Glomerular endothelial cell (primary cell): ENCODE results near the gene PRR3. TPM values are rescaled to one million over a fixed set of nuclear protein-coding genes. Genes with fewer than 3 reads are reported as not detected.

ENCODE experiments used
- DNase-seq: peaks from one replicate; pipeline ENCODE4 v3.0.0-alpha.2; 2011; ENCODE audit warnings: low read depth, low spot score; ENCODE audit errors: extremely low read depth
- total RNA-seq: library from RNA; depleted of rRNA; stranded (reverse); fragments of >200 nt; gene quantifications from 2 replicates; pipeline ENCODE4 v1.2.3, GENCODE V29; 2015

PRR3 gene
- total RNA-seq, 1 donor from 2014 or later: 7.9 TPM

DNA sequence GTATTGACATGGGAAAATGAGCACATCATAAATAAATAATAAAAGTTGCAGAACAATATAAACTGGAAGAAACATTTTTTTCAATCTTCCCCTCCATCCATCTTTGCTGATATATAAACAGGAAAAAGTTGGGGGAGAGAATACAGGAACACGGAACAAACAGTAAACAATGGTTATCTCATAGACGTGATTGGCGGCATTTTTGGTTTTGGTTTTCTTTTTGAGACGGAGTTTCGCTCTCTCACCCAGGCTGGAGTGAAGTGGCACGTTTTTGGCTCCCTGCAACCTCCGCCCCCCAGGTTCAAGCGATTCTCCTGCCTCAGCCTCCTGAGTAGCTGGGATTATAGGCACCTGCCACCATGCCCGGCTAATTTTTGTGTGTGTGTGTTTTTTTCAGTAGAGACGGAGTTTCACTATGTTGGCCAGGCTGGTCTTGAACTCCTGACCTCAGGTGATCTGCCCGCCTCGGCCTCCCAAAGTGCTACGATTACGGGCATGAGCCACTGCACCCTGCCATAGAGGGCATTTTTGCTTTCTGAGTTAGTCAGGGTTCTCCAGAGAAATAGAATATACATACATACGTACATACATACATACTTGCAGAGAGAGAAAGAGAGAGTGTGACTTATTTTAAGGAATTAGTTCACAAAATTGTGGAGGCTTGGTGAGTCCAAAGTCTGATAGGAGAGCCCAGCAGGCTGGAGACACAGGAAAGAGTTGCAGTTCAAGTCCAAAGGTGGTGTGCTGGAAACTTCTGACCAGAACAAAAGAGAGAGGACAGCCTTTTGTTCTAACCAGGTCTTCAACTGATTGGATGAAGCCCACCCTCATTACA lies 23.4 kb upstream of the PRR3 start:
- no peak for DNase-seq

DNA sequence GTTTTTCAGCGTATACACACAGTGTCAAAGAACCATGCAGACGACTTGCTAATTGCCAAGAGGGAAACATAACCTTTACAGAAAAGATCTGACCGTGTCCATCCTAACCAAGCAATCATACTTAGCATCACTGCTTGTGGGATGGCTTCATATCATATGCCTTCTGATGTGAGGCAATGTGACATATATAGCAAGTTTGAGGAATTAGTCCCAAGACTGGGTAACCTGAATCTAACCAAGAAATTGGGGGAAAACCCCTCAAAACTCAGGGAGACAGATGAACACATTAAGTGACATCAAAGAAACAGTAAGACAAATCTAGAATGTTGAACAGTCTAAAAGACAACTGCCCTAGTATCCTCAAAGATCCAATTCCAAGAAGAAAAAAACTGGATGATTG lies 19.2 kb upstream of the PRR3 start:
- DNase-seq: no peak

DNA sequence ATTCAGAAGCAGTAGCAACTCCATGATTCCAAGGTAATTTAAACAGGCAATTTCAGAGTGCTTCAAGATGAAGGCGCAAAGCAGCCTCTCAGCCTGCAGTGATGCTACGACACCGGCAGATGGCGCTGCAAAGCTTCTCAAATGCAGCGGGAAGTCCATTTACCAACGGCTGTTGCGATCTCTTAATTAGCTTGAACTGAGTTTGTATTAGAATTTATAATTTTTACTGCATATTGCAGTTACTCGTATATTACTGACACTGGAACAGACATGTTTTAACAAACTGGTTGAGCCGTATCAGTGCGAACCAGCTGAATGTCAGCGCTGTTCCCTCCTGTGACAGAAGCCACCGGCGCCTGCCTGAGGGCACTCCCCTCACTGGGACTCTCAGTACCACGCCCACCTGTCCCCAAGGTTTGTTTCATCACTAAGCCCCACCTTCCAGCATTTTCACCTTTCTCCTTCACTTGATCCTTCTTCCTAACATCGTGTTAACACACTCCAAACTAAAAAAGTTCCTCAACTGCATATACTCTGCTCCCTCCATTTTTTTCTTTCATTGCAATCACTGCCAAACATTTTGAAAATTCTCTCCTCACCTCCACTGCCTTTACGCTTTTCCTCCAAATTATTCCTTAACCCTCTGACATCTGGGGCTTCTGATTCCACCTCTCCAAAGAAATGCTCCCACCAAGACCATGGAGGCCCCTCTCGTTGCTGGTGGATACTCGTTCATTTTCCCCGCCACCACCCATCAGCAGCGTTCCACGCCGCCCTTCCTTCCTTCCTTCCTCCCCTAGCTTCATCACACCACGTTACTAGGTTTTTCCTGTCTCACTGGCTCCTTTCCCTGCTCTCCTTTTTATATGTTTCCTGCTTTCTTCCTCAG lies 15.3 kb upstream of the PRR3 start:
- DNase-seq: peak; percentile 78

DNA sequence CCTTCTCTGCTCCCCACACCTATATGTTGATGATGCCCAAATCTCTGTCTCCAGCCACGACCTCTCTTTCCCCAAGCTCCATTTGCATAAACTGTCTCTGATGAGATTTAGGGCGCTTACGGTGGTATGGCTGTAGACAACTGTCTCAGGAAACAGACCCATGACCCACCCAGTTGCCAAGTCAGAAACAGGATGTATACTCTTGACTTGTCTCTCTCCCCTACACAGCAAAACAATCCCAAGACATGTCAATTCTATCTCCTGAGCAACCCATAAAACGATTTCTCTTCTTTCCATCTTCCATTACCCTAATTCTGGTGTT lies 14.7 kb upstream of the PRR3 start:
- no peak for DNase-seq

DNA sequence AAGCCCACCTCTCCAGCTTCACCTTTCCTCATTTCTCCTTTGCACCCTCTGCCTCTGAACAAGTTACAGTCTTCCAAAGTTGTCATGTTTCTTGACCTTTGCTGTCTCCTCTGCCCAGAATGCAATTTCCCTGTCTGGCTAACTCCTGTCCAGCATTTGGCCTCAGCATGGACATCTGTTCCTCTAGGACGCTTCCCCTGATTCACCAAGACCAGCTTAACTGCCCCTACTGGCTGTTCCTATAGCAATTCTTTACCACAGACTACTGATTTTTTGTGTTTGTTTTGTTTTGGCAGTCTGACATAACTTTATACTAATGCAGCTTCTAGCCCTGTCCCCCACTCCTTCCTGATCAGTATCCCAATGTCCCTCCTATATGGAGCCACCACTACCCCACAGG lies 14.2 kb upstream of the PRR3 start:
- no peak for DNase-seq

DNA sequence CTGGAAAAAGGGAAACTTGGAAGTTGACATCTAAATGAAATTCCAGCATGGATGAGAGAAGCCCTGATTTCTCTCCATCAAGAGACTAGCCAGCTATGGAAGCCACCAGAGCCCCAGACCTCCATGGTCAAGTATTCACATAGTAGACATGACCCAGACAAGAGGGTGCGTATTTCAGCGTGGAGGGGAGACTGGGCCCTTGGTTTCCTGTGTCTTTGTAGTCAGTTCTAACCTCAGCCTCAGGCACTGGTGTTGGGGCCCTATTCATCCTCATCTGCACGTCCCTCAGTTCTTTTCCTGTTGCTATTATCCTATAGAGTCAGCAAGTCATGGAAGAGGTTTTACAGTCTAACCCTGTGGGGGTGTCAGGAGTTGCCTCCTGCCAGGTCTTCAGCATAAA lies 13.3 kb upstream of the PRR3 start:
- DNase-seq: no peak

DNA sequence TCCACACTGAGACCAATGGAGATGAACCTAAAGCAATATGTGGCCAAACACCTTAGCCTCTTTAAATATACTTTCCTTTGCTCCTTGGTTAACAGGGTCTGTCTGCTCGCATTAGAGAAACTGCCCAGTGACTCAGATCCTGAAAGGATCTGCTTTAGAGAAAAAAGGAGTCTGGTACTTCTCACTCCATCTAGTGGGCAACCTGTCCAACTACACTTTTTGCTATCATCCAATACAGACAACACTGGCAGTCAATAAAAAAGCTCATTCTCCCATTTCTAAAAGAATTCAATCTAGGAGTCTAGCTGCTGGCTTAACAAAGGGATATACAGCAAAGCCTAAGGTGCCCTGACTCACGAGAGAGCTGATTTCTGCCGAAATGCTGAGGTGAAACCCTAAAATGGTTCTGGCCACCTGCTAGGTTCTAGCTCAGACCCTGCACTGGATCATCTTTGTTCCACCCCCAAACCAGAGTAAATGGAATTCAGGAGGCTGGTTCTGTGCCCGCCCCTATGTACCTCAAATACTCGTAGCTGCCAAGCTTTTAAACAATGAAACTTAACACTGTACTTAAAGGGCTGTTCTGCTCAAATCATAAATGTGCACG lies 12.3 kb upstream of the PRR3 start:
- DNase-seq: peak; percentile 55

DNA sequence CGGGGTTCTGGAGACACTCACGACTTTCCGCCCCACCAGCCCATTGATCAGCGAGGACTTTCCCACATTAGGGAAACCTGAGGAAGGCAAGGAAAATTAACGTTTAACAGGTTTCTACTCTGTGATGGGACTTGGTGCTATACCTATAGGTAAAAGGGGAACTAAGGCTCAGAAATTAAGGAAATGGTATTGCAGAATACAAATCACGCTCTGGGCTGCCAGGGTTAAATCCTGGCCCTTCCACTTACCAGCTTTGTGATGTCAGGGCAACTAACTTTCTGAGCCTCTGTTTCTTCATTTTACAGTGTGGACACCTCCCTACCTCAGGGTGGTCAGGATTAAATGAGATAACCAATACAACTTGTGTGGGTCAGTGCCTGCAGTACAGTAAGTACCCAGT lies 9.6 kb upstream of the PRR3 start:
- DNase-seq: no peak

DNA sequence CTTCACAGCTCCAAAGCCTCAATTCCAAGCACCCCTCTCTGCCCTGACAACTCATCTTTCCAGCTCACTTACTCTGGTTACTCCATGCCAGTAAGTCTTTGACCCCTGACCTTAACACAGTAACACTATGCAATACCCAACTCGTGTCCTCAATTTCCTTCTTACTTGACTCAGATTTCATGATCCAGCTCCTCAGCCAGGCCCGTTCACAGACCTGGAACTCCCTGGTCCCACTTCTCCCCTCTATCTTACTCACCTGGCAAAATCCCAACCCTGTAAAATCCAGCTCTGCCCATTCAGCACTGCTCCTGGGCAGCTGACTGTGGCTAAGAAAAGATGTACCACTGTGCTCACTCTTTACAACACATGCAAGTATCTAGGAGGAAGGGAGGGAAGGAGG lies 8.7 kb upstream of the PRR3 start:
- DNase-seq: no peak

DNA sequence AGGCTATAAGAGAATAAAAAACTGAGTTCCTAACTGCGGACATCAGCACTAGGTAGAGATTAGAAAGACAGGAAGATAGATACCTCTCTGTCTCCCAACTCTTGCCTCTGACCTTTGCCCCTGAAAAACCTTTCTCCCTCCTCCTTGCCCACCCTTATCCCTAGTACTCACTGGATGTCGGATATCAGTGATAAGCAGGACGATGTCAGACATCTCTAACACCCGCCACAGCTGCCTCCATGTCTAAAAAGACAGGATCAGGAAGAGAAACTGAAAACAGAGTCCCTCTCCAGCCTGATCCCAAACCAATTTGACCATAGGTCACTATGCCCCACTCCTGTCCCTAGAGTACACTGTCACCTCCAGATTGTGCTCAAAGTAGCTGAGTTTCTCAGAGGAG lies 2.7 kb upstream of the PRR3 start:
- DNase-seq: no peak

DNA sequence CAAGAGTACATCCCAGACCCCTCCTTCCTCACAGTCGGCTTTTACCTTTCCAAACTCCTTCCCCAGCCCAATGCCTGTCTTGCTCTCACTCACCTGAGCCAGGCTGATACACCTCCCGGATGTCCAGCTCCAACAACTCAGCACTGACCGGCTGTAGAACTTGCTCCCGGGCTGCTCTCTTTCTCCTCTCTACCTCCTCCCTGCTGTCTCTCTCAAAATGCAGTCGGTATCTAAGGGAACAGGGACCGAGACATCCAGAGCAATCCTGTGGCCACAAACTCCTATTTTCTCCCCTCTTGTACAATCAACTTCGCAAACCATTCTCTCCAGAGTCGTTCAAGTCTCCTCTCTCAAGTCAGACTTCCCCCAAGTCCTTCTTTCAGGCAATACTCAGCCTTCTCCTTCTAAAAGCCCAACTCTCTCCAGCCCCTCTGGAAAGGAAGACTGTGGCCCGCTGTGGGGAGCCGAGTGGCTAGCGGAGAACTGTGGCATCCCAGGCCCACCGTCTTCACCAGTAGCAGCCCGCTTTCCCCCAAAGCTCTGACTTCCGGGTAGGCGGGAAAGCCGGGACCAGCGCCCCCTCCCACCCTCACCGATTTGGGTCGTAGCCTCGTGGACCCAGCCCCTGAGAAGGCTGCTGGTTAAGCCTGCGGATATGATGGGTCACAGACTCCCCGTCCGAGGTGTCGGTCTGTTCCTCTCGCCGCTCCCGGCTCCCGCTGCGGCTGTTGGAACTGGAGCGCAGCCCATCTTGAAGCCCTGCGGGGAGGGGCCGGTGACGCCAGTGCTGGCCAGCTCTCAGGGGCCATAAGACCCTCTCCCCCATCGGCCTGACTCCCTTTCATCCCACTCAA lies 1.9 kb upstream of the PRR3 start:
- no peak for DNase-seq

DNA sequence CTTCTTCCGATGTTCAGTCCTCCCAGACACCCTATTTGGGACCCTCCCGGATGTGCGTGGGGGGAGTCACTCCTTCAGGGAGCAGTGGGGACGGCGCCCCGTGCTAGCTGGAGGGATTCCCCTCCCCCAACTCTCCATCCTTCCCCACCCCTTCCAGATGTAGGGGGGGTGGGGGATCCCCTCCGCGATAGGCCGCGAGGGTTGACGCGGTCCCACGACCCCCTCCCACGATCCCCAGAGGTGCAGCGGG lies 1.4 kb upstream of the PRR3 start:
- DNase-seq: no peak

DNA sequence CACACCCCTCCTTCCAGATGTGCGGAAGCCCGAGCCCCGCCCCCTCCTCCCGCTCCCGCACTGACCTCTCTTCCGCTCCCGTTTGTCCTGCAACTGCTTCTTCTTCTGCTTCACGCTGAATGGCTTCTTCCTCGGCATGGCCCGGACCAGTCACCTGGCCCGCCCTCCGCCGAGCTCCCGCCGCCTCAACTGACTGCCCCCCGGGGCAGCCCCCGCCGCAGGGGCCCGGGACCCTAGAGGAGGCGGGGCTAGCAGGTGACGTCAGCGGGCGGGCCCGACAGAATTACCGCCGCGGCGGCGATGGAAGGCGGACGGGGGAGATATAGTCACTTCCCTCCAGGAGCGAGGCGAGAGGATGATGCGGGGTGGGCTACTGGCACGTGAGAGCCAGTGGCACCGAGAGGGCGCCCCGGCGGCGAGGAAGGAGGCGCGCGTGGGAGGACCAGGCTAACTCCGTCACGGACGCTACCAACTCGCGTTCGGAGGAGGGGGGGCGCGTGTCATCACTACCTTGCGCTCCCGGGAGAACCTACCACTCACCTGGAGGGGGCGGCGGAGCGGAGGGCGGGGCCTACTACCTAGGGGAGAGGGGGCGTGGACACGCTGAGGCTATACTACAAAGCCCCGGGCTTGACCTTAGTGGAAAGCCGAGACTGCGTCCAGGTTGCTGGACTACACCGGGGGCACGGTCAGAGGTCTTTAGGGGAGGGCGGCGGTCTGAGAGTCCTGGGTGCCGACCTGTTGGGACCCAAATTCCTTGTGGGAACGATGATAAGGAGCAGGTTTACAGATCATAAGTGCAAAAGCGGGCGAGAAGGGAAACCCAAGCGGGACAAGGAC lies 809 bp upstream of the PRR3 start, which contains the start of gene GNL1:
Gene GNL1, minus strand, starts transcription at position 424 of the 840 bp plus-strand sequence. Its CDS starts 286 bp downstream, at position 138.
- DNase-seq: no peak

DNA sequence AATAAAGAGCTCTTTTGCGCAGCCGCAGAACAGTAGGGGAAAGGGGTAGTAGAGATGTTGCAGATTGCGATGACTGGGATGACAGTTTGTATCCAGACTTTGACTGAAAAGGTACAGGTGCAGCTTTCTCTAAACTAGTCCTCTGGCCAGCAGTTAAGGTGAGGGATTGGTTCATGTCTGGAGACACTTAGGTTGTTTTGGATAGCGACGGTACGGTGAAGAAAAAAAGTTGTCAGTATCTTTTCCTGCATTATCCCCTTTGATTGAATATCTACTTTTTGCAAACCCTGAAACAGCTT lies 537 bp downstream of the PRR3 start:
- no peak for DNase-seq

DNA sequence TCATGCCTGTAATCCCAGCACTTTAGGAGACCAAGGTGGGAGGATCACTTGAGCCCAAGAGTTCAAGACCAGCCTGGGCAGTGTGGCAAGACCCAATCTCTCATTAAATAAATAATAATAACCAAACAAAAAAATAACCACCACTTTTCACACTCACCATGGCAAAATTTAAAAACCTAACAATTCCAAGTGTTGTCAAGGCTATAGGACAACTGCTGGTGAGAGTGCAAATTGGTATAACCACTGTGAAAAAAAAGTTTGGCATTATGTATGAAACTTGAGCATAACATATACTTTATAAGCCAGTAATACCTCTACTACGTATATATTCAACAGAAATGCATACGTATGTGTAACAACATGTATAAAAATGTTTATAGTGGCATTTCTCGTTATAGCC lies 3.8 kb downstream of the PRR3 start:
- DNase-seq: no peak

DNA sequence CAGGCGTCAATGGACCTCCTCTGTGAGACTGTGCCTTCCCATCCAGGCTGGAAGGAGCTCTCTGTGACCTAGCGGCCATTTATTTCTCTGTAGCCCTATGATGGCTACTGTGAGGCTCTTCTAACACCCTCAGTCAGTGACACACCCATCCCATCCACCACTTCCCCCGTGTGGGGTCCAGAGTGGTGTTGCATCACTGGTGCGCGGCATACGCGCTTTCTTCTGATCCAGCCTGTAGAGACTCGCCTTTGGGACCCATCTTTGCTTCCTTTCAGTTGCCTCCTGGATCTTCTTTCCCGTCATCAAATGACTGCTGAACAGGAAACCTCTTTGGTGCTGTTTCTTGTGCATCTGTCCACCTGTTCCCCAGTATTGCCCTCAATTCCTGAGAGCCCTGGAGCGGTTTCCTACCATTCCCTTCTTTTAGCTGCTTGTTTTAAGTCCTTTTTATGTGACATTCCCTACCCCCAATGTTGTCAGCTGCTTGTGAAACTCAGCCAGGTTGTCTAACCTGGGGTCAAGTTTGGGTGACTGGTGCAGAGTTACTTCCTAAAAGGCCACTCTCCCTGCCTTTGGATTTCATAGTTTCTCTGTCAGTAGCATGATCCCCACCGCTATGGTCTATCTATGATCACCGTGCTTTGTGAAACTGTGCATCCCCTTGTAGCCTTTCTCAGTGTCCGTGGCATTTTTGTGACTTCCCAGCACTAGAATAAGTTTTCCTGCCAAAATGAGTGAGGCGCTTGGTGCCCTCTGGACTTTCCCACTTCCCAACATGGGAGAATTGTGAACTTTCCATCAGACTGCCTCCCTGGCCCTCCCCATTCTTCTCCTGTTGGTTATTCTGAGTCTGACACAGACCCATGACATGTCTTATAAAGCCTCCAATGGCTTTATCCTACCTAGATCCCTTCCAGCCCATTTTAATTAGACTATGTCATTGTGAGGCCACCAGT lies 5.7 kb downstream of the PRR3 start:
- no peak for DNase-seq

DNA sequence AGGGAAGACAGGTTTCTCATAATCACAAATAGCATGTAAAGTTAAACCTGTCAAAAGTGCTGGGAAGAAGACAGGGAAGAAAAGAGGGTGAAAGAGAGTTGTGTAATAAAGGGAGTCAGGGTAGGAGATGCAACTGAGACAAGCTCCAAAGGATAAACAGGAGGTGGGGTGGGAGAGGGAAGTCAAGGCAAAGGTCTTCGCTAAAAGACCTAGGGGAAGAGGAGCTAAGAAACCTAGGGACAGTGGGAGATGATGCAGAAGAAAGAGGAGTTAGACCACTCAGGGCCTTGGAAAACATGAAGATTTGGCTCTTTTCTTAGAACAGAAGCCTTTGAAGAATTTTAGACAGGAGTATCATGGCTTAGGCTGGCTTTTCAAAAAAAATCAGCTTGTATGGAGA lies 7.0 kb downstream of the PRR3 start:
- DNase-seq: no peak

DNA sequence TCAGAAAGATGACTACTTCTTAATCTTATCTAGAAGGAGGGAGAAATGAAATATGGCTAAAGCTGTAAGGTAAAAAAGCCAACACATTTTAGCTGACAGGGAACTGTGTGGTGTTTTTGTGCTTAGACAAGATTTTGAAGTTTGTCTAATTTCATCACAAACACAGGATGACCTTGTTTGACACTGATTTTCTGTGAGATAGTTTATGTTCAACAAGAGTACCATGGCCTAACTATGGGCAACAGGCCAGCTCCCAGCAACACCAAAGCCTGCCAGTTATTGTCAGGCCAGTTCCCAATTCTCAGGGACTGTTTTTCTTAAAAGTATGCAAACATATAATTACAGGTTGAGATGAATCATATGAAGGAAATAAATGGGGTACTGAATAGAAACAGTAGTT lies 8.7 kb downstream of the PRR3 start:
- no peak for DNase-seq

DNA sequence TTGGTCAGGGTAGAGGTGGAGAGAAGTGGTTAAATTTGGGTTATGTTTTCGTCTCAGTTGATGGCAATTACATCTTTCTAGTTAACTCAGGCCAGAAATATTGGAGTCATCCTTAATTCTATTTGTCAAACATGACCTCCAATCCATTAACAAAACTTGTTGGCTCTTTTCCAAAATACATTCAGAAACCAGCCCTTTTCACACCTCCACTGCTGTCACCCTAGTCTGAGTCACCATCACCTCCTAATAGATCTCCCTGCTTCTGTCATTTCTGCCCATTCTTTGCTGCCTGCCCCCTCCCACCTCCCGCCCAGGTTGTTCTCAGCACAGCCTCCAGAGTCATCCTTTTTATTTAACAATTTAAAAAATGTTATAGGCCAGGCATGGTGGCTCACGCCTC lies 11.2 kb downstream of the PRR3 start:
- no peak for DNase-seq
